Measurements from ENCODE around the gene ERVW-1. TPM values are rescaled to one million over a fixed set of nuclear protein-coding genes. Genes with fewer than 3 reads are reported as not detected.

ERVW-1 gene
- total RNA-seq, 6 donors from 2014 or later = 0.20 TPM; not detected in 5

DNA sequence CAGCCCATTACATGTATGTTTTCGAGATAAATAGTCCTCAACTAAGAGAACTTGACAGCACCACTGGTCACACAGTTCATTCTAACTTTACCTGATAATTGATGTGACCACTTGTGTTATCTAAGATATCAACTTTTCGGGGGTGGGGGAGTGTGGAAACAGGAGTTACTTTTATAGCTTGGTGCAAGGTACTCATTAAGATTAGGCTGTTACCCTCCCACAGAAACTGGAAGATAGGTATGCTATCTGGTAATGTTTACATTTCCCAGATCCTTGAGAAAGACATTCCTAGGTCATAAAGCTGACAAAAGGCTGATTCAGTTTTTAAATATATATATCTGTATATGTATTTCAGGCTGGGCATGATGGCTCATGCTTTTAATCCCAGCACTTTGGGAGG, 11.1 kb downstream of the ERVW-1 start:
- 80 to 92% methylated on average over 2 of the region's 2 CpGs for whole genome bisulfite sequencing, 2 donors
- peaks cover 4 to 21% (median 7%) of the 10 kb centered on the region in 4 donors for H3K36me3 ChIP-seq
- TF ChIP-seq POLR2AphosphoS5 (IDR thresholded peaks at IDR 0.05) (no peak), POLR2A (IDR thresholded peaks at IDR 0.05) (no peak), EP300 (IDR thresholded peaks at IDR 0.05) (no peak), CTCF (IDR thresholded peaks at IDR 0.05) (no peak)
- H3K4me3 ChIP-seq = no peak overlapping the region
- no peaks in the 10 kb centered on the region for H3K4me1 ChIP-seq
- no peaks in the 10 kb centered on the region for H3K27me3 ChIP-seq
- no peak for ATAC-seq (ENCODE audit: low FRiP score in 2 of 2)
- no peak for DNase-seq
- H3K9me3 ChIP-seq = no peaks in the 10 kb centered on the region
- H3K27ac ChIP-seq = no peak overlapping the region

DNA sequence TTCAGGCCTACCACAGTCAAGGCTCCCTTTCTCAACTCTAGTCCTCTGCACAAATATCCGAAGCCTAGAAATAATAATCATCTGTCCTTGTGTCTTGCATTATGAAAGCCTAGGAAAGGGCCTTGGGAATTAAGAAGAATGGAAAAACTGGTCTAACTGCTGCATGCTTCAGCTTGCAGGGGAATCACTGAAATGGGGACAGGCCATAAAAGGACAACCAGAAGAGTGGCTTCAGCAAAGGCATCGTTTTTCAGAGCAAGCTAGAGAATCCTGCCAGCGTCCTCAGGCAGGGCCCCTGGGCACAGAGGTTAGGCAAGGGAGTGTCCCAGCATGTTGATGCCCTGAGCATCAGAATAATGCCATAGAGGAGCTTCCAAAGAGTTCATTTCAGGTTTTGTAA, 13.2 kb downstream of the ERVW-1 start:
- no peaks in the 10 kb centered on the region for H3K4me1 ChIP-seq
- no peaks in the 10 kb centered on the region for H3K27me3 ChIP-seq
- no peak for TF ChIP-seq POLR2AphosphoS5 (IDR thresholded peaks at IDR 0.05)
- TF ChIP-seq POLR2A (IDR thresholded peaks at IDR 0.05) = no peak
- TF ChIP-seq EP300 (IDR thresholded peaks at IDR 0.05) = no peak
- no peak for TF ChIP-seq CTCF (IDR thresholded peaks at IDR 0.05)
- H3K27ac ChIP-seq = no peak overlapping the region
- no peaks in the 10 kb centered on the region for H3K9me3 ChIP-seq
- DNase-seq = no peak
- ATAC-seq (ENCODE audit: low FRiP score in 2 of 2) = no peak
- WGBS, 2 donors = 79% methylated on average over 3 of the region's 3 CpGs
- no peak overlapping the region for H3K4me3 ChIP-seq
- H3K36me3 ChIP-seq = peaks cover 4 to 21% (median 7%) of the 10 kb centered on the region in 4 donors

DNA sequence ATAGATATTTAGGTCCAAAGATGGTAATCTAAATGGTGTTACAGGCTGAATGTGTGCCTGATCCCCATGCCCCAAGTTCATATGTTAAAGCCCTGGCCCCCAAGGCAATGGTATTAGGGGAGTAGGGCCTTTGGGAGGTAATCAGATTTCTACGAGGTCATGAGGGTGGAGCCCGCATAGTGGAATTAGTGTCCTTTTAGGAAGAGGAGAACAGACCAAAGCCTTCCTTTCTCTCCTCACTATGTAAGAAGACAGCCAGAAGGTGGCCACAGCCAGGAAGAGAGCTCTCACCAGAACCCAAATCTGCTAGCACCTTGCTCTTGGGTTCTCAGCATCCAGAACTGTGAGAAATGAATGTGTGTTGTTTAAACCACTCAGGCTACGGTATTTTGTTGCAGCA, 15.2 kb downstream of the ERVW-1 start:
- DNase-seq (no peak), ATAC-seq (ENCODE audit: low FRiP score in 2 of 2) (no peak)
- H3K27ac ChIP-seq = no peak overlapping the region
- WGBS, 2 donors = 96% methylated on average over 3 of the region's 3 CpGs
- no peaks in the 10 kb centered on the region for H3K4me1 ChIP-seq
- TF ChIP-seq POLR2AphosphoS5 (IDR thresholded peaks at IDR 0.05) (no peak), EP300 (IDR thresholded peaks at IDR 0.05) (no peak), POLR2A (IDR thresholded peaks at IDR 0.05) (no peak), CTCF (IDR thresholded peaks at IDR 0.05) (no peak)
- peaks cover 4 to 25% (median 8%) of the 10 kb centered on the region in 4 donors for H3K36me3 ChIP-seq
- no peaks in the 10 kb centered on the region for H3K9me3 ChIP-seq
- H3K27me3 ChIP-seq = no peaks in the 10 kb centered on the region
- no peak overlapping the region for H3K4me3 ChIP-seq

- H3K27me3 ChIP-seq = no peaks in the 10 kb centered on the region
- TF ChIP-seq POLR2A (IDR thresholded peaks at IDR 0.05) = no peak
- peak; percentile 14 to 48 (median 42) for TF ChIP-seq CTCF (IDR thresholded peaks at IDR 0.05)
- peak in 1 of 2 donors; percentile 61 for ATAC-seq (ENCODE audit: low FRiP score in 2 of 2)
- no peaks in the 10 kb centered on the region for H3K9me3 ChIP-seq
- H3K4me1 ChIP-seq = no peaks in the 10 kb centered on the region
- H3K36me3 ChIP-seq = peaks cover 14 to 37% (median 21%) of the 10 kb centered on the region in 4 donors
- no peak overlapping the region for H3K27ac ChIP-seq
- peak in 1 of 2 donors; percentile 24 for DNase-seq
- 66 to 70% methylated on average over 8 of the region's 8 CpGs for WGBS, 2 donors
- H3K4me3 ChIP-seq = no peak overlapping the region
These were observed 16.4 kb downstream of the ERVW-1 start for GRCh38 chr7:92461027-92462003.

Measured in upper lobe of left lung (tissue), 6 donors.